Stimulated activated CD8-positive, alpha-beta memory T cell treated with anti-CD3 and anti-CD28 coated beads, Interleukin-7, amount 100 ng/mL, for 1 hour (primary cell): Measurements from ENCODE around the gene CYP2W1.

Experiments used
- DNase-seq, 2 donors: peaks; one replicate each; pipeline ENCODE4 v3.0.0-alpha.2; 2020; ENCODE audit warnings: low read depth in 2 of 2

Gene CYP2W1

DNA sequence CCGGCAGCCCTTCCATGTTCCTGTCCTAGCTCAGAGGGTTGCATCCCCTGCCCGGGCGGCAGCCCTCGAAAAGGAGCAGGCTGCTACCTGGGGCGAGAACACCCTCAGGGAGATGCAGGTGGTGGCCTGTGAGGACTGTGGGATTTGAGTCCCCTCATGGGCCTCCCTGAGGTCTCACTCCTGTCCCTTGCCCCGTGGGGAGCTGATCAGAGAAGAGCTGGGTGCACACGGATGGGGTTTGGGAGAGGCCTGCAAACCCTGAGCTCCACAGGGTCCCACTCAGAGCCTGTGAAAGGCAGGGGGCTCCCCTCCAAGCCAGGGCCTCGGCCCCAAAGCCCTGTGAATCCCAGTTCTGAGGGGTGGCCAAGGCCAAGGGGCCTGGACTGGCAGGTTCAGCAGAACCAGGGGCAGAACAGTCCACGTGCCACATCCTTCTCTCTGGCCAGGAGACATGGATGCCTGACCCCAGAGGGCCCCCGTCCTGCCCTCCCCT is 424 bp upstream of the CYP2W1 start:
- DNase-seq: no peak

DNA sequence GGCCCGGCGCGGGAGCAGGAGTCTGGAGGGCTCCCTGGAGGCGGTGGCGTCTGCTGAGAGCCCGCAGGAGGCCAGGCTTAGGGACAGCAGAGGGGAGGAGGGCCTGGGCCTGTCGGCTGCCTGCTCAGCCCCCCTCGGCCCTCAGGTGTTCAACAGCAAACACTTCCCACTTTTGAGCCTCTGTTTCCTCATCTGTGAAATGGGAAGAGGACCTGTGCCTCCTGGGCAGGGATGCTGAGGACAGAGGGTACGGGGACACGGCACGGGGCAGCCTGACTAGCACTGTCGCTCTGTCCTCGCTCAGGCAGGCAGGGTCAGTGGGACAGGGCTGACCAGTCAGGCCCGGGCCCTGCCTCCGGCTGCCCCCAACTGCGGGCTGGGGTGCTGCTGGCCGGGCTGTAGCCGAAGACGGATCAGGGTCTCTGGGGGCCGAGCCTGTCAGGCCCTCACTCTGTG is 663 bp downstream of the CYP2W1 start:
- no peak for DNase-seq

DNA sequence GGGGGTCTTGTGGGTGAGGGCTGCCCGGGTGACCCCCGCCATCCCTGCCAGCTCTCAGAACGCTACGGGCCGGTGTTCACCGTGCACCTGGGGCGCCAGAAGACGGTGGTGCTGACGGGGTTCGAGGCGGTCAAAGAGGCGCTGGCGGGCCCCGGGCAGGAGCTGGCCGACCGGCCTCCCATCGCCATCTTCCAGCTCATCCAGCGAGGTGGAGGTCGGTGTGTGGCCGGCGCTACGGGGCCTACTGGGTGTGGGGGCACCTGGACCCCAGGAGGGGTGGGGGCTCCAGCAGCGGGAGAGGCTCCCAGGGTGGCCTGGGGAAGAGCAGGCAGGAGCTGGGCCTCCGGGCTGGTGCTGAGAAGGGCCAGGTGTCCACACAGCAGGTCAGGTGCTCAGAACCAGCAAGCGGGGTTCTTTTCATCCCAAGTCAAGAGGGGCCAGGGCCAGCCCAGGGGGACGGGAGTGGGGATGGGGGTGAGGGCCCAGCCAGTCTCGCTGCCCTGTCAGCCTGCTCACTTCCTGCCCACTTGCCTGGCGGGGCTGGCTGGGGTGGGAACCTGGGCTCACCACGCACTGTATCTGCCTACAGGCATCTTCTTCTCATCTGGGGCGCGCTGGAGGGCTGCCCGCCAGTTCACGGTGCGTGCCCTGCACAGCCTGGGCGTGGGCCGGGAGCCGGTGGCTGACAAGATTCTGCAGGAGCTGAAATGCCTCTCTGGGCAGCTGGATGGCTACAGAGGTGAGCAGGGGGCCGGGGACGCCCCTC is 1.6 kb downstream of the CYP2W1 start:
- DNase-seq: no peak

DNA sequence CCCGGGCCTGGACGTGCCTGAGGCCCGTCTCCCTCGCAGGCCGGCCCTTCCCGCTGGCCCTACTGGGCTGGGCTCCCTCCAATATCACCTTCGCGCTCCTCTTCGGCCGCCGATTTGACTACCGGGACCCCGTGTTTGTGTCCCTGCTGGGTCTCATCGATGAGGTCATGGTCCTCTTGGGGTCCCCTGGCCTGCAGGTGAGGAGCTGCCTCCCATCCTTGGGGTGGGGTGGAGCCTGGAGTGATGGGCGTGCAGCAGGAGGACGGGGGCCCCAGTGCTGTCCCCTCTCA is 2.1 kb downstream of the CYP2W1 start:
- DNase-seq: no peak

DNA sequence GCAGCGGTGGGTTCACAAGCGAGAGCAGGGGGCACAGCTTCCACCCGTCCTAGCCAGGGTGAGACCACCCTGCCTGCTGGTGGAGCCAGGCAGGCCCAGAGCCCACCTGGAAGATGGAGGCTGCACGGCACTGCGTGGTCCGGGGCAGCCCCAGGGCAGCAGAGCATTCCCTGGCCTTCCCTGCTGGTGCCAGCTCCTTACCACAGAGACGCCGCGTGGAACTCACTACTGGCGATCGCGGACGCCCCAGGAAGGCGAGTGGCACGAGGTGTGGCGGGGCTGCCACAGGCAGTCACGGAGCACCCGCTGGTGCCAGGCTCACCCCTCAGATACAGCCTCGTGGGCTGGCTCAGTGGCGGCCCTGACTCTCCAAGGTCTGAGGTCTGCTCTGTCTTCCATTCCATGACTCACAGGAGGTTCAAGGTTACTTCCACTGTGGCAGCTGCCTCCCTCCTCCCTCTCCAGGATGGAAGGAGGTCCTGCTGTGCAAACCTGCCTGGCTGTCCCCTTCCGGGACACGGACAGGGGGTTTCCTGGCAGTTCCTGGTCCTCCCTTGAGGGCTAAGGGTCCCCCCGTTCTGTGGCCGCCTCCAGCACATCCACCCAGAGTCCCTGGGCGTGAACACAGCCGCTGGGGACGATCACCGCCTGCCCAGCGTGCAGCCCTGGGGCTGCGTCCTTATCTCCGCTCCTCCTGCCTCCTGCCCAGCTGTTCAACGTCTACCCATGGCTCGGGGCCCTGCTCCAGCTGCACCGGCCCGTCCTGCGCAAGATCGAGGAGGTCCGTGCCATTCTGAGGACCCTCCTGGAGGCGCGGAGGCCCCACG is 3.1 kb downstream of the CYP2W1 start:
- DNase-seq: no peak

DNA sequence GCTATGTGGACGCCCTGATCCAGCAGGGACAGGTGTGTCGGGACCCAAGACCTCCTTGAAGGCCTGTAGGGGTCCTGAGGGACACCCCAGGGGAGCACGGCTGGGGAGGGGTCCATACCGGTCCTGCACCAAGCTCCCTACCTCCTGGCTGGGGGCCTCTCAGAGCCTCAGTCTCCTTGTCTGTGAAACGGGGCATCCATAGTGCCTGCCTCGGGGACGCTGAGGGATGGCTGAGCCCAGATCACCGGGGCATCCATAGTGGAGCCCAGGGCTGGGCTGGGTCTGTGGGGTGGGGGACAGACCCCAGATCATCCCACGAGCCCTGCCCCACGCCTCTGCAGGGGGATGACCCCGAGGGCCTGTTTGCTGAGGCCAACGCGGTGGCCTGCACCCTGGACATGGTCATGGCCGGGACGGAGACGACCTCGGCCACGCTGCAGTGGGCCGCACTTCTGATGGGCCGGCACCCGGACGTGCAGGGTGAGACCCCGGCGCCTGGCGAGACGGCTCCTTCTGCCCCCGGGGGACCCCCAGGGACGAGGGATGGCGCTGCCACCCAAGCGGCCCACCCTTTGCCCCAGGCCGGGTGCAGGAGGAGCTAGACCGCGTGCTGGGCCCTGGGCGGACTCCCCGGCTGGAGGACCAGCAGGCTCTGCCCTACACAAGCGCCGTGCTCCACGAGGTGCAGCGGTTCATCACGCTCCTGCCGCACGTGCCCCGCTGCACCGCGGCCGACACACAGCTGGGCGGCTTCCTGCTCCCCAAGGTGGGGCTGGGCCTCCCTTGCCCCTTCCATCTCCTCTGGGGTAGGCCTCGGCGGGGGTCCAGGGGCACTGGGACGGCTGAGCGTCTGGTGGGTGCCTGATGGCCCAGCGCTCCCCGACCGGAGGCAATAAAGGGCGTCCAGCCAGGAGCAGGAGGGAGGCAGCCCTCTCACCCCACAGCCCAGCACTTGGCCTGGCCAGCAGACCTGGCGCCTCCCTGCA is 4.1 kb downstream of the CYP2W1 start:
- DNase-seq: no peak

DNA sequence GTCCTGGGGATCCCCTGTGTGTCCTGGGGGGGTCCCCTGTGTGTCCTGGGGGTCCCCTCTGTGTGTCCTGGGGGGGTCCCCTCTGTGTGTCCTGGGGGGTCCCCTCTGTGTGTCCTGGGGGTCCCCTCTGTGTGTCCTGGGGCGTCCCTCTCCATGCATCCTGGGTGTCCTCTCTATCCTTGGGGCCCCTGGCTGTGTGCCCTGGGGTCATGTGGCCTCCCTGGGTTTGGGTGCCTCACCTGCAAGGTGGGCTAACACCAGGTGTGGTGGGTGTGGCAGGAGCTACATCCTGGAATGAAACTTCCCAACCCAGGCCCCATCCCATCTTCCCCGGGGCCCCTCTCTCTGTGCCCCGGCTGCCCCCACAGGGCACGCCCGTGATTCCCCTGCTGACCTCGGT is 4.9 kb downstream of the CYP2W1 start:
- no peak for DNase-seq

DNA sequence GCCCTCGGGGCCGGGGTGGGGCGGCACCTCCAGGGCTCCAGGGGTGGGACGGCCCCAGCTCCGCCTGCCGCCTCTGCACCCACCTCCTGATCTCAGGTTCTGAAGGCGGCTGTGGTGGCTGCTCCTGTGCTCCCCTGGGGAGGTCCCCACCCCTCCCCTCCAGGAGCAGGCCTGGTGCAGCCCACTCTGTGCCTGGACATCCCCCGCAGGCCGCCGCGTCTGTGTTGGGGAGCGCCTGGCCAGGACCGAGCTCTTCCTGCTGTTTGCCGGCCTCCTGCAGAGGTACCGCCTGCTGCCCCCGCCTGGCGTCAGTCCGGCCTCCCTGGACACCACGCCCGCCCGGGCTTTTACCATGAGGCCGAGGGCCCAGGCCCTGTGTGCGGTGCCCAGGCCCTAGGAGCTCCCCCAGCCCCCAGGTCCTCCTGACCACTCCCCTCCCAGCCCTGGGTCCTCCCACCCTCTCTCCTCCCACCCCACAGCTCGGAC is 5.5 kb downstream of the CYP2W1 start:
- DNase-seq: no peak

DNA sequence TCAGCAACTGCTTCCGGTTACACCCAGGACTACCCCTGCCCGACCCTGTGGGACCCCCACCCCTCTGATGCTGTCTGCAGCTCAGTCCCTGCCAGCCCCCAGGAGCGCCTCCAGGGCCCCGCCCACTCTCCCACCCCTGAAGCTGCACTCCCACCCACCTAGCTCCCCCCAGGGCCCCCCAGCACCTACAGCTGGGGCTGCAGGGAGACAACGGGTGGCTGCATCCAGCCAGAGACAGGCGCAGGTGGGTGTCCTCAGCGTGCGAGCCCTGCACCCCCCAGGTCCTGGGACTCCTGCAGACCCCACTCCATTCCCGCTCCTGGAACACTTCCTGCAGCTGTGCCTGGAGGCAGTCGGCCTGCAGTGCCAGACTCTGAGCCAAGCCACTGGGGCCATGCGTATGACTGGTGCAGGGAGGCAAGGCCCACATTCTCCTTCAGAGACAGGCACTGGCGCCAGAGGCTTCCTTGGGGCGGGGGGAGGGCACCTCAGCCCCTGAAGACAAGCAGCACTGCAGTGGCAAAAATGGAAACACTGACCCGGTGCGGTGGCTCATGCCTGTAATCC is 6.1 kb downstream of the CYP2W1 start:
- no peak for DNase-seq

DNA sequence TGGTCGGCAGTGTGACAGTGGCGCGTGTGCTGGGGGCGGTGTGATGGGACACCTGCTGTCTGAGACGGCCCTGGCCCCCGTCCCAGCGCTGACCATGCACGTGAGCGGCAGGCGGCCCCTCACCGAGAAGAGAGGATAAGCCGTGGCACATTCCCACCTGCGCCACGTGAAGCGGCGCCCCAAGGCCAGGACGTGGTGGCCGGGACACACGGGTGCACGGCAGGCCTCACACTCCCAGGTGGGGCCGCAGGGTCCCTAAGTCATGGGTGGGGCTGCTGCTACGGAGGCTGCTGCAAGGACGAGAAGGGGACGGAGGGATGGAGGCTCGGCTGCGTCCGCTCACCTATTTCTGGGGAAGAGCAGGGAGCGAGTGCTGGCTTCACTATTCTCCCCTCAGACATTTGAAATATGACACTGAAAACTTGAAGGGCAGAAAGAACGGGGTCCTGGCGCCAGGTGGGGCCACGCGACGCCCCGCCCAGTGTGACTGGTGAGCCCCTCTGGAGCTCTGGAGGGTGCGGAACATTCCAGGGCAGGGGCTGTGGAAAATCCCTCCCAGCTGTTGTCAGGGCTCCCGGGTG is 7.5 kb downstream of the CYP2W1 start:
- no peak for DNase-seq

DNA sequence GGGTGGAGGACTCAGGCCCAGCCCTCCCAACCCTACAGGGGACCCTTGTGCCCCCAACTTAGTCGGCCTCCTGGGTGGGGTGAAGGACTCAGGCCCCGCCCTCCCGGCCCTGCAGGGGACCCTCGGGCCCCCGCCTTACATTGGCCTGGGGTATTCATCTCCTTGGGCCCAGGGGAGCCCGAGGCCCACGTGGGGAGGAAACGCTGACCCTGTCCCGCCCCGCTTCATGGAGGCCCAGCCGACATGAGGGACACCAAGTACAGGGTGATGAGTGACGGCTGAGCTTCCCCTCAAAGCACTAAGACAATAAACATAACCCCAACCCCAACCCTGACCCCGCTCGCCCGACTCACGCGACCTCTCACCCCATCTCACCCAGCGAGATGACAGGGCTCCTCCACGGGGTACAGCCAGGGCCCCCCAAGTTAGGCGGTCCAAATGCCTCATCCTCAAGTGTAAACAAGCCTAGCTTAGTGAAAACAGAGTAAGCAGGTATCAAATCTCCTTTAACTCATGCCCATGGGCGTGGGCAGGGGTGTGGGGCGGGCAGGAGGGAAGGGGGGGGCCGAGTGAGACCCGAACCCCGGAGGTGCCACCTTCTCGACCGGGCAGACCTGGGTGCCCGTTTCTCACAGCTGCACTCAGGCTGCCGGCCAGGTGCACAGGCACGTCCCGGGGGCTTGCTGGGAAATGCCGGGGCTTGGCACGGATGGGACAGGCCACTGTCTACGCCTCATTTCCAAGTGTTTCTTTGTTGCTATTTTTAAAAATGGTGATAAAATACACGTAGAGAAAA is 8.2 kb downstream of the CYP2W1 start:
- DNase-seq: no peak

DNA sequence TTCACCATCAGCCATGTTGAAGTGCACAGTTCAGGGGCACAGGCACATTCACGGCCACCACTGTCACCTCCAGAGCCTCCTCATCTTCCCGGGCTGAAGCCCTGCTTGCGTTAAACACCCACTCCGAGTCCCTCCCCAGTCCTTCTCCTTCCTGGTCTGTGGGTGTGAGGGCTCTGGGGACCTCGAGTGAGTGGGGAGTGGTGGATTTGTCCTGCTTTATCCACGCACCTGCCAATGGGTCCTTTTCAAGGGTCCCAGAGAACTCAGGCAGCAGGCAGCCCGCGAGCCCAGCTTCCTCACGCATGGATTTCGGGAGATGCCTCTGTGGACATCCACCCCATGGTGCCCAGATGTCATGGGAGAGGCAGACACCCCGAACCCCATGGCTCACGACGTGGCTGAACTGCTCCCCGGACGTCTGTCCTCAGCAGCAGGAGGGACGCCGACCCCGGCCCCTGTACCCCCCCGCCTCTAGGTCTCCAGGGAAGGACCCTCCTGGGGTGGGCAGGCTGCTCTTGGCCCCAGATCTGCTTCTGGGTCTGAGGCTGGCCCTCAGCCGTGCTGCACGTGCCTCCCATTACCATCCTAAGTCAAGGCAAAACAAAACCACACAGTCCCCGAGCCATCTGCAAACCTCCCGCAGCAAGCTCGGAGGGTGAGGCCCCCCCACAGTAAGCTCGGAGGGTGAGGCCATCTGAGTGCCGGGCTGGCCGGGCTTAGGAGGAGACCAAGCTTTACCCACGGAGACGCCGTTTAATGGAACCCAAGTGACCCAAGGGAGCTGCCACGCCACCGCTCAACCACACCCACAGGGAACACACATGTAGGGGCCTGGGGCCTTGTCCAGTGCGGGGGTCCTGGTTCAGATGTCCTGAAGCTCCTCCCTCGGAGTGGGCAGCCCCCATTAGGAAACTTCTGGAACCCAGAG is 9.0 kb downstream of the CYP2W1 start:
- DNase-seq: no peak

DNA sequence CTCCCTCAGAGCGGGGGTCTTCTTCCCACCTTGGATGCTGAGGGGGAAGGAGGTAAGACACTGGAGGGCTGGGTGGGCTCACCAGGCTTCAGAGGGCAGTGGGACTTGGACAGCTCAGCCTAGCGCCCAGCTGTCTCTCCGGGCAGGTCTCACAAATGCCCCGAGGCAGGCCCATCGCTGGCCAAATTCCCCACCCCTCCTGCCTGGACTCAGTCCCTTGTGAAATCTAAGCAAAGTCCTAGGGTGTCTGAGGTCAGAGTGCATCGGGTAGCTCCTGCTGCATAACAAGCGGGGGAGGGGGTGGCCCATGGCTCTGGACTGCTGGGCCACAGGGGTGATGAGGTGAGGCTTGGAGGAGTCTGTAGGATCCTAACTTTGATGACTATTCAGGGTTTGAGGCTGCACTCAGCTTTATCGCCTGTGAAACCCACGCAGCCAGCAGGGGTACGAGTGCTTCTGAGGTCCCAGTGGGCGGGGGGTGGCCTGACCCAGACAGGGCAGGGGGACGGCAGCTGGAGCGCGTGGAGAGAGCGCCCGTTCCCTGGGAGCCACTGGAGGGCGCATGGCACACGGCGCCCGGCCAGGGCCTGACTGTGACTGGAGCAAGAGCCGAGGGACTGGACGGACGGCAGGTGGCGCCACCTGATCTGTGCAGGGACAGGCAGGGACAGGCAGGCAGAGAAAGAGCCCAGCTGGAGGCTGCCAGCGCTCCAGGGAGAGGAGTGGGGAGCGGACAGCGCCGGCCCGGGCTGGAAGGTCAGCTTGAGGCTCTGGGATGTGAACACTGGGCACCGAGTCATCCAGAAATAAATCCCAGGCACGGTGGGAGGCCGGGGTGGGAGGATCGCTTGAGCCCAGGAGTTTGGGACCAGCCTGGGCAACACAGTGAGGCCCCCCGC is 10.0 kb downstream of the CYP2W1 start:
- peak; percentile 81 to 90 for DNase-seq

DNA sequence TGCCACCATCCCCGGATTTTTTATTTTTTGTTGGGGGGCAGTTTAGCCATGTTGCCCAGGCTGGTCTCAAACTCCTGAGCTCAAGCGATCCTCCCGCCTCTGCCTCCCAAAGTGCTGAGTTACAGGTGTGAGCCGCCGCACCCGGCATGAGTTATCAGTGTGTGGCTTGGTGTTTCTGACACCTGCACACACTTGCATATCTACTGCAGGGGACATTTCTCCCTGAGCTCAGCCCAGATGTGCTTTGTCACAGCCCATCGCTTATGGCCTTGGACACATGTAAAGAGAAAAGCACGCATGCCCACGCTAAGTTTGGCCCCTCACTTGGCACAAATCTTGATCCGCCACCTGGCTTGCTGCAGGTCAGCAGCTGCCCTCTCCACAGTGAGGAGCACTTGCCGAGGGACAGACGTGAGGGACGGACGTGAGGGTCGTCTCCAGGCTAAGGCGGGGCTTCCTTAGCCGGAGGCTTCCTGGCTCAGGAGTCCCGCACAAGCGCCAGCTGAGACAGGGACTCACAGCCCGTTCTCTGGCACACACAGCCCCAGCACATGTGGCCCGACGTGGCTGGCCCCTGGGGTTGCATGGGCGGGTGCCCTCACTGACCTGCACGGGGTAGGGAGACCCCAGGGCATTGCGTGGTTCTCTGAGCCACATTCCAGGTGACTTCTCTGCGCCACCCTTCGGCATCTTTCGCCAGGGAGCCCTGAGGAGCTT is 11.8 kb downstream of the CYP2W1 start:
- no peak for DNase-seq

DNA sequence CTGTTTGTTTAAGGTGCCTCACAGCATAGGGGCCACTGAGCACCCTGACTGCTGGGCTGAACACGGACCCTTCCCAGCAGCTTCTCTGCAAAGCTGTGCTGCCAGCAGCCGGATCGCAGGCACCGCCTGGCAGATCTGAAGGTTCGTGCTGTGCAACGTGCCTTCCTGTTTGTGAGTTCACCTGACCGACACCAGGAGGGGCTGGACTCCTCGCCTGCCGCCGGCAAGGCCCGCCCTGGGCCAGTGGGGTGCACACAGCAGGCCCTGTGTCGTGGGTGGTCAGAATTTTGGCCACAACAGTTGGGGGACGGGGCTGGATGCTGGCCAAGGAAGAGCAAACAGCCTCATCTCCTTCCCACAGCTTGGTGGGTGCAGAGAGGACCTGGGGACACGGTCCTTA is 12.6 kb downstream of the CYP2W1 start:
- DNase-seq: no peak

DNA sequence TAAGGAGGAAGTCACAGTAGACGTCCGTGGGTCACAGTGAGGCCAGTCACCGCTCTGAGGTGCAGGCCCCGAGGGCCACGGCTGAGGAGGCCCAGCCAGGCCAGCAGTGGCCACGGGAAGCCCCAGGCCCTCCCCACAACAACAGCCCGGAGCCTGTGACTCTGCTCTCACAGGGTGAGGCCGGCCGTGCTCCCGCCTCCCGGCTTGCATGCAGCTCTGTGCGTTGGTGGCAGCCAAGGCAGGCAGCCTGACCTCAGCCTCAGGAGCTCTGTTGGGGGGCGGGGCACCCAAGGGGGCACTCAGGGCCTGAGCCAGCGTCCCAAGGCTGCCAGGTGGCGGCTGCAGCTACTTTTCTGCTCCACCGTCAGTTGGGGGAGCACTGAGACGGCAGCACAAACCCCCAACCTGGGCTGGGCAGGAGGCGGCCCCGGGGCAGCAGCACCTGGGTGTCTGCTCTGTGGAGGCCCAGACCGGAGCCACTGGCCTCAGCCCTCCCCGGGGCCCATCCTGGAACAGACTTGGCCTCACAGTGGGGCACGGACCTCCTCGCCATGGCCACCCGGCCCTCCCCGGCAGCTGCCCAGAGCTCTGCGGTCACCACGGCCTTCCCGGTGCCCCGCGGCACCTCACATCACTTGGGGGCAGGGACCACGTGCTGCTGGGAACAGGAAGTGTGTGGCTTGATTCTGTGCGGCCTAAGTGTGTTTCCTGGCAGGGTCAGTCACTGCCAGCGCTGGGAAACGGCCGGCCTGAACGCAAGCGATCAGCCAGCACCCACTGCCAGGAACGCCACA is 13.3 kb downstream of the CYP2W1 start:
- DNase-seq: no peak
